Non-pigmented ciliary epithelial cell (primary cell): Measurements from ENCODE around the gene NDUFAF8.
A peak's percentile ranks its signal among the peaks of the same experiment; 100 is the strongest.

Experiments
- DNase-seq: peaks from one replicate; pipeline ENCODE4 v3.0.0-alpha.2; 2010; ENCODE audit warnings: low read depth

The NDUFAF8 gene

DNA sequence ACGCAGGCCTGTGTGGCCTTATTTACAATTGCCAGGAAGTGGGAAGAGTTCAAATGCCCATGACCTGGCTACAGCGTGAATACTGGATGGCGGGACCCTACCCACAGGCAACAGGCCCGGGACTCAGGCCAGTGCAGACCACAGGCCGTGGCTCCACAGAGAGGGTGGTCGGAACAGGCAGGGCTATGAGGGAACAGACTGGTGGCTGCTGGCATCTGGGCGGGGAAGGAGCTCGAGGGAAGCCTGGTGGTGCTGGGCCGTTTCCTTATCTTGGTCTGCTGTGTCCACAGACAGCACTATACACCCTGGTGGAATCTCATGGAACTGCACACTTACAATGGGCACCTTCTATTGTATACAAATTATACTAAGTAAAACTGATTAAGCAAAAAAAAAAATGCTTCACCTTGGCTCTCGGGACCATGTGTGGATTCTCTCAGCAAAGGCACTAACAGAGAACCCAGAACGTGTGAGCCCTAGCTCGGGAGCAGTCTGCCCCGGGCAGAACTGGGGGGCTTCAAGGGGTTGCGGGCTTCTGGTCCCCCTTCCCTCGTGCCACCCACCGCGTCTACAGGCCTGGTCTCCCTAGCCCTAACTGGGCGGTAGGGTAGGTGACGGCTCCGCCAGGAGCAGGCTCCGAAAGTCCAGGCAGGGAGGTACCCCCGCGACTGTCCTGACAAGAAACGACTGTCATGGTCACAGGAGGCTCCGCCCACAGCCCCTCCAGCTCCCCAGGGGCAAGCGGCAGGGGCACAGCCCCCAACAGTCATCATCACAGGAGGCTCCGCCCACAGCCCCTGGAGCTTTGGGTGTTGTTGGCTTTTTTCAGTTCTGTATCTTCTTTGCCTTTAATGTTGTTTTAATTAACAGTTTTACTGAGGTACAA, 38.2 kb upstream of the NDUFAF8 start:
- peak; percentile 35 for DNase-seq

DNA sequence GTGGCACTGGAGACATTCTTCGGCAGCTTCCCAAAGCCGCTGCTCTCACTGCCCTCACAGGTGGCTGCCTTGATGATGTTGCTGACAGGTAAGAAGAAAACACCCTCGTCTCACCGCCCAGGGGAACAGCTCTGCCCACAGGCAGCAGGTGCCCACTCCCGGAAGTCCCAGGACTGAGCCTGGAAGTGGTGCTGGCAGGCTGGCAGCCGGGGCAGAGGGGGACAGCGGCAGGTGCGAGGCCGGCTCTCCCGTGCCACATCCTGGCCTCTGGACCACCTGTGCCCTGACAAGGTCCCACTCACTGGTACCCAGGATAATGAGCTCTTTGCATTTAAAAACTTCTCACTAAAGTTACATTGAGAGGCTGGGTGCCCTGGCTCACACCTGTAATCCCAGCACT, 36.8 kb upstream of the NDUFAF8 start:
- no peak for DNase-seq

DNA sequence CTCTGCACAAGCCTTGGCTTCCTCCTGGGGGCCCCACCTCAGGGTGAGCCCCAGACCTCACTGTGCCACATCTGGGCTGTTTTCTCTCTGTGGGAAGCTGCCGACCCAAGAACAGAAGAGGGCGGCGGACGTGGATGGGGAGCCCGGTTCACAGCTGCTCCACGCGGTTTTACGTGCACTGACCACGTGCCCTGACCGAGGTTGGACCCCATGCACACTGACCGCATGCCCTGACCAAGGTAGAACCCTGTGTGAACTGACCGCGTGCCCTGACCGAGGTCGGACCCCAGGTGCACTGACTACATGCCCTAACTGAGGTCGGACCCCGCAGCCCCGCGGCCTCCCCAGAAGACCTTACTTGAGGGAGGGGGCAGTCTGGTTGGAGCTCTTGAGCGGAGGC, 36.0 kb upstream of the NDUFAF8 start:
- DNase-seq = no peak

DNA sequence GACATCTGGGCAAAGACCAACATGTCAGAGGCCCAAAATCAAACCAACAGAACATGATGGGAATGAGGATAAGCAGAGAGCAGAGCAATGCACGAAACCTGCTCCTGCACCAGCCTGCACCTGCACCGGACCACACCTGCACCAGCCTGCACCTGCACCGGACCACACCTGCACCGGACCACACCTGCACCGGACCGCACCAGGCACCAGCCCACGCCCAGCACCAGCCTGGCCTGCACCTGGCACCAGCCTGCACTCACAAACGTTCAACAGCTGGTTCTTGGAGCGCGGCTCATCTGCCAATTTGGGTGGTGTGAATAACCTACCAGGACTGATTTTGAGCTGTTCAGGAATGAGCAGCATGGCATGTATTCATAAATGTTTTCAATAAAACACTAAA, 34.5 kb upstream of the NDUFAF8 start:
- no peak for DNase-seq

DNA sequence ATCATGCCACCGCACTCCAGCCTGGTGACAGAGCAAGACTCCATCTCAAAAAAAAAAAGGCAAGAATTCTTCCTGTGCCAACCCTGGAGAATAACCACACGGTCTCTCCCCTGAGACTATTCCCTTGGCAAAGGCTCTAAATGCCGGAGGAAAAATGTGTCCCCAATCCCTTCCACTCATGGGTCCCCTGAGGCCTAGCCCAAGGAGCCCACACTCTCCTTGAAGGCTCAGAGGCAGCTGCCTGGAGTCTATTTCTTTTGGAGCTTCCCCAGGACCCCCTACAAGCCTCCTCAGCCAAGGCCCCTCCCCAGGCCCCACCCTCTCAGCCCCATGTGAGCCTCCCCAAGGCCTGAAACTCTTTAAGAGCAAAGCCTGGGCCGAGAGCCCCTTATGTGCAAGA, 33.0 kb upstream of the NDUFAF8 start:
- no peak for DNase-seq

DNA sequence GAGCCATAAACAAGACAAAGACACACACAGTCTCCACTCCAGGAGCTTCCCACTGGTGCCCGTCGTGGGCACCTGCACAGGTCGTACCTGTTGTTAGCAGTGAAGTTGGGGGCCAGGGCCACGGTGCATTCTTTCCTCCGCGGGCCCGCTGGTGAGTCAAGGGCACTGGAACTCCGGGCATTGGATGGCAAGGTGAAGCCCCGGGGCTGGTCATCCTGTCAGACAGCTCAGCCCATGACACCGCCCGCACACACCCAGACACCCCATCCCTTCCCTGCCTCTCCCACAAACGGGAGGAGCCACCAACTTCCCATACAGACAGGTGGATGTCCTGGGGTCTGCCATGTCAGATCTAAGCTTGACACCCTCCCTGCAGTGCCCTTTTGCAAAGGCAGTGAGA, 32.5 kb upstream of the NDUFAF8 start:
- no peak for DNase-seq

DNA sequence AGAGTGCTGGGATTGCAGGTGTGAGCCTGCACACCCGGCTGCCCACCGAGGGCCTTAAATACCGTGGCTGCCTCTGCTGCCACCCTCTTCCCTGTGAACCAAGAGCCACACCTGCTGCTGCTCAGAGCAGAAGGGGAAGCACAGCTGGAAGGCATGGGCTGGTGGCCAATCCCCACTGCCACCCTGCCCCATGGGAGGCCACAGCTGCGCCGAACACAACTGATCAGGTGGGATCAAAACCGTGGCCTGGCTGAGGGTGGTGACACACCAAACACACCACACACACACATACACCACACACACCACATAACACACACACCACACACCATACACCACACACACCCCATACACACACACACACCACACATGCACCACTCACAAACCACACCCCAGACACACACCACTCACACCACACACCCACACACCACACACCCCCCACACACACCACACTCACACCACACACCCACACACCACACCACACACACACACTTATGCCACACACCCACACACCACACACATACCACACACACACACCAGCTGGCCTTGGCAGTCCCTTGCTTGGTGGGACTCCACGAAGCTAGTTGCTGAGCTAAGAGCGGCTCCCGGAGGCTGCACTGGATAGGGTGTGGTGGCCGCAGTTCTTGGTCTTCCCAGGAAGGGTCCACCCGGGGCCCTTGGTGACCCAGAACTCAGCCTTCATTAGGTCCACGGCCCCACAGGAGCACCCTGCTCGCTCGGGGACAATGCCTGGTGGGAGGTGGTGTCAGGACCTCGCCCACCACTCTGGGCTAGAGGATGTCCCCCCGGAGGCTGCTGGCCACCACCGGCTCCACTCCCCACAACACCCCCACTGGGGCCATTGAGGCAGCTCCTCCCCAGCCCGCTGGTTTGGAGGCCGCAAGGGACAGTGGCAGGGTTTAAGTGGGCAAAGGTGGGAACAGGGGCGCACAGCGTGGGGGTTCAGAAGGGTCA, 31.2 kb upstream of the NDUFAF8 start:
- no peak for DNase-seq

DNA sequence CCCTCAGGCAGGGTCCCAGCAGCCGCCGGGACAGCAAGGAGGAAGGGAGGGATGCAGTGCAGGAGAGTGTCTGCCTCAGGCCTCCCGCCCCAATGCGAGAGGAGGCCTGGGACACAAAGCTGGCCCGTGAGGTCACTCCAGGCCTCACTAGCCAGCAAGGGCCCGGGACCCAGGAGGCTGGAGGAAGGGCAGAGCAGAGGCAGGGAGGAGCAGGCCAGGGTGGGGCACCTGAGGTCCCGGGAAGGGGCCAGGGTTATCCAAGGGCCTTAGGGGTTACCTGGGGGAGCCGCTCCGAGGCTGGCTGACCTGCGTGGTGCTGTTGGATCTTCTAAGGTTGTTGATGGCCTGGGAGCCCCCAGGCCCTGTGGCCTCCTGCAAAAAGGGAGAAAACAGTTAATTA, 30.5 kb upstream of the NDUFAF8 start:
- no peak for DNase-seq

DNA sequence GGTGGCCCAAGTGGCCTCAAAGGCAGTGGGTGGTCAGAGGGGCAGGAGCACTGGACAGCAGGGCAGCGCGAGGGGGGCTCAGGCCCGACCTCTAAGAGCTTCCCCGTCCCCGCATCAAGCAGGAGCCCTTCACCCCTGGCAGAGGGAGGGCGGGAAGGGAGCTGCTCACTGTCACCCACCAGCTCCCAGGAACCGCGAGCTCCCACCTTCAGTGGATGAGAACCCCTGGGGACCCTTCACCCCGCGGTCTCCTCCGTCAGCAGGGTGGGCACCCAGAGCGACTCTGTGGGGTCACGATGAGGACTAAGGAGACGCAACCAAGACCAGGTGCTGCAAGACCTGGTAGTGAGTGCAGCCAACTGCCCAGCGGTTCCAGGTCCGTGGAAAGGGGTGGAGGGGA, 30.0 kb upstream of the NDUFAF8 start:
- no peak for DNase-seq

DNA sequence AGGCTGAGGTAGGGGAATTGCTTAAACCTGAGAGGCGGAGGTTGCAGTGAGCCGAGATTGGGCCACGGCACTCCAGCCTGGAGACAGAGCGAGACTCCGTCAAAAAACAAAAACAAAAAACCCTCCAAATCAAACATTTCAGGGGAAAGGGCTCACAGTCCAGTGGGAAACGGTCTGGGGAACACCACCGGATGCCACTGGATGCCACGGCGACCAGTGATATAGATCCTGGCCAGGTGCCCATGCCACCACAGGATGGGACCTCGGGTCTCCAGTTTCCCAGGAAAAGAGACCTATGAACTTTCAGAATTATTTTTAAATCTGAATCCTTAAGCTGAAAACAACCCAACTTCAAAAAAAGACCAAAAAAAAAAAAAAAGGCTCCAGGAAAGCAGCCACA, 28.7 kb upstream of the NDUFAF8 start:
- no peak for DNase-seq

DNA sequence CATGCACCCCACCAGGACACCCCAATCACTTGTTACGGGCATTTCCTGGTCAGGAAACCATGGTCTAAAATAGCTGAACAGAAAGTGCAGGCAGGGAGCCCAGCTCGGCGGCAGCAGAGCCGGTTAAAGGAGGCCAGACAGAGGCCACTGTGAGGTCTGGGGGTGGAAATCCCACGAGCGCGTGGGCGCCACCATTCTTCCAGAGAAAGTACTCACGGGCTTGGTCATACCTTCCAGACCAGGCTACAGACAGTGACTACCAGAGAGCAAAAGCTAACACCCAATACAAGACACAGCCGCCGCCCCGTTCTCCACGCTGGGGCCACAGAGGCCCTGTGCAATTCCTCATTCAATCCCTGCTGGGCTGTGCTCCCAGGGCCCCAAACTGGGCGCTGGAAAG, 28.2 kb upstream of the NDUFAF8 start:
- DNase-seq = no peak

DNA sequence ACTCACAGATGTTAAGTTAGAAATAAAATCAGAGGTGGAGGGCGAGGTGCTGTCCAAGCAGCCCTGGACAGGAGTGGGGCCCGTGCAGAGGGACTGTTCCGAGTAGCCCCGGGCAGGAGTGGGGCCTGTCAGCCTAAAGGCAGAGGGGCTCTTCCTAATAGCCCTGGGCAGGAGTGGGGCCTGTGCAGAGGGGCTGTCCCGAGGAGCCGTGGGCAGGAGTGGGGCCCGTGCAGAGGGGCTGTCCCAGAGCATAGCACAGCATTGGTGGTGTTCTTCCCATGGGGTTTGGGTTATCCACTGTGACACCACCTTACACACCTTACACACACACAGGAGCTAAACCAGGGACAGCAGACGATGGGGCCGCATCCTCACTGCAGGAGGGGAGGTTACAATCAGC, 26.8 kb upstream of the NDUFAF8 start:
- no peak for DNase-seq

DNA sequence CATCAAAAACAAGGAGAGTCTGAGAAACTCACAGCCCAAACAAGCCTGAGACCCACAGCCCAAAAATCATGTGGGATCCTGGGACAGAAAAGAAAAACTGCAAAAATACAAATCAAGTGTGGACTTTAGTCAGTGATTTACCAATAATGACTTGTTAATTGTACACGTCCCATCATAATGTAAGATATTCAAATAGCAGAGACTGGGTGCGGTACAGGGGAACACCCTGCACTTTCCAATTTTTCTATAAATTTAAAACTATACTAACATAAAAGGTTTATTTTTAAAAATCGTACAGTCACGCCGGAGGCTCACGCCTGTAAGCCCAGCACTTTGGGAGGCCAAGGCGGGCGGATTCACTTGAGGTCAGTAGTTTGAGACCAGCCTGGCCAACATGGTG, 25.1 kb upstream of the NDUFAF8 start:
- DNase-seq = no peak

DNA sequence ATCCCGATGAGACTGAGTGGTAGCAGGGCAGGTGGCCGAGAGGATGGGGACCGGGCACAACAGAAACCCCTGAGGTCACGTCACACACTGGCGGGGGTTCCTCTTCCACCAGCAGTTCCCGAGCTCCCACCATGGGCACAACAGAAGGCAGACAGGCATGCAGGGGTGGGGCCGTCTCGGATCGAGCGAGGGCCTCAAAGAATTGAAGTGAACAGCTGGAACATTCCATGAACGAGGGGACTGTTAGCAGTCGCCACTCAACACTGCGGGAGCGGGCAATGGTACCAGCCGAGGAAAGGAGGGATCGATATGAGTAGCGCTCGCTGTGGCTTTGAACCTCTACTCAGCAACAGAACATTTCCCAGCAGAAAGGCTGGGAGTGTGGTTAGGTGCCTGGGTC, 21.6 kb upstream of the NDUFAF8 start:
- DNase-seq = no peak

DNA sequence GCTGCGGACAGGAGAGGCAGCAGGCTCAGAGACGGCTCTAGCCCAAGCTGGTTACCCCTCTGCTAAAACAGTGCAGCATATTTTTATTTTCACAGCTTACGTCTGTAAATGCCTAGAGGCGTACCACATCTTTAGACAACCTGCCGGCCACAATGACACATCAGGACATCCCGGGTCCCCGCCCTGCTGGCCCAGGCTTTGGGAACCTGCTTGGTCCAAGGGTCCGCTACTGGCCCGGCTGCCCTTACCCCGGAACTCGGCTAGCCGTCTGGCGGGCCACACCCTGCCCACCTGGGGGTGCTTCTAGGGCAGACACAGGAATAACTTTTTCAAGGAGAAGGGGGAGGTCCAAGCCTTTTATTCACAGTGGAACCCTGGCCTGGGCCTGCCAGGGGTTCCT, 20.7 kb upstream of the NDUFAF8 start:
- DNase-seq = no peak

DNA sequence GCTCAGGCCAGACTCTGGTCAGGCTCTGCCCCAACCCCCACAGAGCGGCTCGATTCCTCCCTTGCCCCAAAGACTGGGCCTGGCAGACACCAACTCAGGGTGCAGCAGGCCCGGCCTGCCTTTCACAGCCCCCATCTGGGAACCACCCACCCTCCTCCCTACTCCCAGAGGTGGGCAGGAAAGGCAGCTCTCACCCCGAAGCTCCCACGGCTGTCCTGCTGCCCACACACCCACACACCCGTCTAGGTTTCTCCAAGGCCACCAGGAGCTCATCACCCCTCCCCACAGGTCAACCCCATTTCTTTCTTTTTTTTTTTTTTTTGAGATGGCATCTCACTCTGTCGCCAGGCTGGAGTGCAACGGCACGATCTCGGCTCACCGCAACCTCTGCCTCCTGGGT, 20.1 kb upstream of the NDUFAF8 start:
- no peak for DNase-seq

DNA sequence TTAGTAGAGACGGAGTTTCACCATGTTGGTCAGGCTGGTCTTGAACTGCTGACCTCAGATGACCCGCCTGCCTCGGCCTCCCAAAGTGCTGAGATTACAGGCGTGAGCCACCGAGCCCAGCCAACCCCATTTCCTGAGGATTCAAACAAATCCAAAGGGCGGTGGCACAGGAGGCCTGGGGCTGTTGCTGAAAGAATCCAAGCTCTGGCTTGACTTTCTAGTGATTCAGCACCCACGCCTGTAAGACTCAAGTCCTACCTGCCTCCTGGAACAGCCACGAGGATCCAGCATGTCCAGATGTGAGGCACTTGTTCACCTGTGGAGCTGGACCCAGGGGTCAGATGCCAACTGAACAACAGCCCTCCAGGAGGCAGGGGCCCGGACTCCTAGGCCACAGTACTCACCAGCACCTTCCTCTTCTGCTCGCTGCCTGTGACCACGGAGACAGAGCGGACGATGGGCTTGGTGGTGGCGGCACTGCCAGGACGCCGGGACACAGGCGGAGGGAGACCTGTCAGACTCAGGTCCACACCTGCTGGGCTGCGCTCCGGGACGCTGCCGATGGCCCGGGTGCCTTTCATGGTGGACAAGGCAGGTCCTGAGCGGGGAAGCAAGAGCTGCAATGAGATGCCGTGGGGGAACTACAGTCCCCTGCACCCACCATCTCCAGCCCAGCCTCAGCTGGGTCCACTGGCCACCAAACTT, 19.5 kb upstream of the NDUFAF8 start:
- DNase-seq = no peak

DNA sequence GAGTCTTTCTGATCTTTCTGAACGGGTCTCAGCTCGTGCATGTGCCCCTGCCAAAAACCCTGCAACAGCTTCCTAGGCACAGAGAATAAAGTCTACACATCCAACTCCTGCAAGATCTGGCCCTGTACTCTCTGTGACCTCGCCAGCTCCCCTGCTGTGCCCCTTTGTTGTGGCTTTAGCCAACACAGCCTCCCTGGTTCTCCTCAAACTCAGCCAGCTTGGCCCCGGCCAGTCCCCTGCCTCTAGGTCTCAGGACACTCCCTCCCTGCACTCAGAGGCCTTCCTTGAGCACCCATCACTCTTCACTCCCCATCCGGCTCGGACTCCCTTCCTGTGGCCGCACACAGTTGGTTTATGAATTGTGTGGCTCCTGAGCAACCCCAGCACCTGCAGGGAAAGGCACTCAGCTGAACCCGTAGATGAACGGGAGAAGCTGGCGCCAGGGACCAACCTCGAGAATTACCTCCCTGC, 17.7 kb upstream of the NDUFAF8 start:
- DNase-seq = no peak

DNA sequence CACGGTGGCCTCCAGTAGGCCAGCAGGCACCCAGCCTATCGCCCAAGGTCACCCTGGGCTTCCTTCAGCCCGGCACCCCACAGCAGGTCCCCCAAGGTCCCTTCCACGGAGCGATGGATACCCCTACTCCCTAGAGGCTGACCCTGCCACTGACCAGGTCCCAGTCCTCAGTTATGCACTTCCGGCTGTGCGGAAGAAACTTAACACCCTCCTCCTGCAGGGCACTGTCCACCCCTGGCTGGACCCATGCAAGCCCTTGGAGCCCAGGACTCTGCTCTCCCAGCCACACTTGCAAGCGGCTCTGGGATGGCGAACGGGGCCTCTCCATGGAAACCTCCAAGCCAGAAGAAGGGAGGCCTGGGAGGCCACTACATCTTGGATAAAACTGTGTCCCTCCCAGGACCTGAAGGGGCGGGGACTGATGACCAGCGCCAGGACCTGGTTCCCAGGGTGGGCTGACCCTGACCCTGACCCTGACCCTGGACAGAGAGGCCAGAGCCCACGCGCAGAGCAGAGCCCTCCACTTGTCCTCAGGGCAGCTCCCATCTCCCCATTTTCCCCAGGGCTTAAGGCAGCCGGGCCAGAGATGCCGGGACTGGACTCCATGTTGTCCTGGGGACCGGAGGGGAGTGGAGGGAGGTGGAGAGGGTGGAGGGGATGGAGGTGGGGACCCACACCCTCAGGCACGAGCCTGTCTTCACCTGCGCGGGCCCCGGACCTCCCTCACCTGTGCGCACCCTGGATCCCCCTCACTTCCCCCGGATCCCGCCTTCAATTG, 17.1 kb upstream of the NDUFAF8 start:
- DNase-seq = no peak

DNA sequence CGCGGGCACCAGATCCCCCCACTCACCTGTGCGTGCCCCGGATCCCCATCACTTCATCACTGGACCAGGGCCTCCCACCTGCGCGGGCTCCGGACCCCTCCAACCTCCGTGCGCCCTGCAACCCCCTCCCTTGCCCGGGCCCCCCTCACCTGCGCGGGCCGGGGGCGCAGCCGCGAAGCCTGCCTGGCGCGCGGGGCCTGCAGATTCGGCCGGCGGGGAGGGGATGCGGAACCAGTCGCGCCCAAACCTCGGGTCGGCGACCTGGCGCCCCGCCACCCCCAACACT, 16.6 kb upstream of the NDUFAF8 start:
- DNase-seq = no peak

DNA sequence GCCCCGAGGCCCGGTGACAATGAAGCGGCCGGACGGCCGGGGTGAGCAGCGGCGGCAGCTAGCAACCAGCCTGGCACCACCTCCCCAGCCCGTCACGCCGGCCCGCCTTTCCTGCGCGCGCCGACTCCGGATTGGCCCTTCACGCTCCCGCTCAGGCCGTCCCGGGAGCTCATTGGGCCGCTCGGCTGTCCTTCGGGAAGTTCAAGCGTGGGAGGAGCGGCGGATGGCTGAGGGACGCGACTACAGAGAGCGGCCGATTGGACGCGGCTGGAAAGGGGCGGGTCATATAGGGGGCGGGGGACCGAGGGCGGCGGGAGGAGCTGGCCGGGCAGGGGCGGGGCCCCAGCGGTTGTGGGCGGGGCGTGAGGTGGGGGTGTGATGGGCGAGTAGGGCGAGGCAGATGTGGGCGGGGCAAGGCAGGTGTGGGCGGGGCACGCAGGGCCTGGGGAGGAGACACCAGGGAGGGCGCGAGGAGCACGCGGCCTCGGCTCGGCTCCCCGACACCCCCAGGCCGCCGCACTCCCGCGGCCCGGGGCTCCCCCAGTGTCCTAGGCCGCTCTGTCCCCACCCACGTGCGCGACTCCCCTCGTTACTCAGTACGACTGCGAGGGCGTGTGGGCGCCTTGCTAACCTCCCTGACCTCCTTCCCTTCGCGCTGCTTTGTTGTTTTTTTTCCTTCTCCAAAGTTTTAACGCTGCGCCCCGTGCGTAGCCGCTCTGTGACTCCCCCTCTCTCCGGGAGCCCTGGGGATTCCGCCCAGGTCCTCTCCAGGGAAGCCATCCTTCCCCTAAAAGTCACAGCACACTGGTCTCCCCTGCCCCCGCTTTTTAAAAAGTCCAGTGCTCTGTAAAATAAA, 16.0 kb upstream of the NDUFAF8 start, which contains the start of gene CEP131:
Gene CEP131 (minus strand): TSS at position 60 of the 856 bp plus-strand sequence. CDS start 2,909 bp downstream, outside the sequence.
- DNase-seq = peak; percentile 85
